22Rv1 (cell line): ENCODE measurements around the gene RAB31.

Experiments
- ZFX ChIP-seq: fragments of 450-650 bp; IDR thresholded peaks from 2 replicates; pipeline ENCODE4 v1.6.1; 2017; ENCODE audit warnings: antibody characterized with exemption, borderline replicate concordance
- TF ChIP-seq, protein P1 (sequence below): fragments of 450-650 bp; IDR thresholded peaks from 2 replicates; pipeline ENCODE4 v1.5.1; 2017; ENCODE audit warnings: mild to moderate bottlenecking

DNA sequence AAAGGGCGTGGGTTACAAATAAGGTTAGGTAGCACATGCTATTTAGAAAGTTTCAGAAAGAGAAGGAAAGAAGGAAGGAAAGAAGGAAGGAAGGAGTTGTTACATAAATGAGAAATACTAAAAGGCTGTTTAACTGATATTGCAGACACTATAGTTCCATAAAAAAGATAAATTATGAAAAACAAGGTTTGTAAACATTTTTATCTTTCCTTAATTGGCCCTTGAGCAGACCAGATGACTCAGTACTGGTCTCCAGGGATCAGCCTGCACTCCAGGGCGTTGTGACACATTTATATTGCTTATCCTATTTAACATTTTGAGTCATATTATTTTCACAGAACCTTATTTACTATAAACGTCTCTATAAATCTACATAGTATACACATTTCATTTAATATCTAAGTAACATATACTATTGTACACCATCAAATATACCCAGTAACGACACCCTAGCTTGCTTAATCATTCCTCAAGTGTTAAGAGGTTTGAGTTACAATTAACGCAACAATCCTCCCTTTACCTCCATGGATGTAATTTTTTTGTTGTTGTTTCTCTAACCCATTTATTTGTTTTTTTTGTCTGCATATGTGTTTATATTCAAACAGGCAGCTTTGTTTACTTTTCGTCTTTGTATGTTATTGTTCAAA is 2.8 kb upstream of the RAB31 start:
- TF ChIP-seq, protein P1, sequence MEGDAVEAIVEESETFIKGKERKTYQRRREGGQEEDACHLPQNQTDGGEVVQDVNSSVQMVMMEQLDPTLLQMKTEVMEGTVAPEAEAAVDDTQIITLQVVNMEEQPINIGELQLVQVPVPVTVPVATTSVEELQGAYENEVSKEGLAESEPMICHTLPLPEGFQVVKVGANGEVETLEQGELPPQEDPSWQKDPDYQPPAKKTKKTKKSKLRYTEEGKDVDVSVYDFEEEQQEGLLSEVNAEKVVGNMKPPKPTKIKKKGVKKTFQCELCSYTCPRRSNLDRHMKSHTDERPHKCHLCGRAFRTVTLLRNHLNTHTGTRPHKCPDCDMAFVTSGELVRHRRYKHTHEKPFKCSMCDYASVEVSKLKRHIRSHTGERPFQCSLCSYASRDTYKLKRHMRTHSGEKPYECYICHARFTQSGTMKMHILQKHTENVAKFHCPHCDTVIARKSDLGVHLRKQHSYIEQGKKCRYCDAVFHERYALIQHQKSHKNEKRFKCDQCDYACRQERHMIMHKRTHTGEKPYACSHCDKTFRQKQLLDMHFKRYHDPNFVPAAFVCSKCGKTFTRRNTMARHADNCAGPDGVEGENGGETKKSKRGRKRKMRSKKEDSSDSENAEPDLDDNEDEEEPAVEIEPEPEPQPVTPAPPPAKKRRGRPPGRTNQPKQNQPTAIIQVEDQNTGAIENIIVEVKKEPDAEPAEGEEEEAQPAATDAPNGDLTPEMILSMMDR, result no peak
- no peak for TF ChIP-seq ZFX
